IMR-90 (cell line): Measurements from ENCODE around the gene AIRE. TPM values are rescaled to one million over a fixed set of nuclear protein-coding genes. Genes with fewer than 3 reads are reported as not detected.

Experiments
- ATAC-seq: fragments of 200-7000 bp; cut with Tn5 transposase; 2 replicates; pipeline ENCODE4 v1.9.1; 2020; ENCODE audit warnings: low read depth, mild to moderate bottlenecking, moderate library complexity
- BruUV-seq: library from RNA; stranded (reverse); fragments of 400-500 nt; replicated peaks from 2 replicates; lab custom pipeline; 2021; lab: Mats Ljungman, UMichigan
- CTCF ChIA-PET: fragments of 300-600 bp; formaldehyde crosslinking; extraction: SDS; loops from one replicate; lab custom pipeline; 2021; ENCODE audit warnings: antibody characterized with exemption; lab: Yijun Ruan, JAX
- POLR2A ChIA-PET: fragments of 300-600 bp; sonication (Branson Sonifier 250); formaldehyde crosslinking; loops from one replicate; lab custom pipeline; 2022; ENCODE audit warnings: antibody characterized with exemption; ENCODE audit not compliant: unreplicated experiment; lab: Charles Lee
- DNase-seq: peaks from one replicate; pipeline ENCODE4 v3.0.0; 2013
- H2AFZ ChIP-seq: replicated peaks from 2 replicates; pipeline ENCODE3; 2013; ENCODE audit warnings: low read length, mild to moderate bottlenecking; ENCODE audit not compliant: poor library complexity
- H2AK5ac ChIP-seq: 2 replicates; pipeline ENCODE4 v1.6.1; 2013; ENCODE audit warnings: low read depth, low read length, inconsistent platforms
- H2AK9ac ChIP-seq: replicated peaks from 2 replicates; pipeline ENCODE3; 2013; ENCODE audit warnings: mild to moderate bottlenecking, low read depth, low read length, moderate library complexity; ENCODE audit not compliant: poor library complexity
- H2BK120ac ChIP-seq: 2 replicates; pipeline ENCODE4 v1.6.1; 2013; ENCODE audit warnings: low read depth, low read length, inconsistent platforms
- H2BK15ac ChIP-seq: 3 replicates; pipeline ENCODE4 v1.6.1; 2013; ENCODE audit warnings: low read depth, low read length, inconsistent platforms
- H2BK20ac ChIP-seq: 2 replicates; pipeline ENCODE4 v1.6.1; 2013; ENCODE audit warnings: low read depth, mild to moderate bottlenecking, inconsistent platforms, low read length, moderate library complexity
- H2BK5ac ChIP-seq: 2 replicates; pipeline ENCODE4 v1.6.1; 2013; ENCODE audit warnings: mild to moderate bottlenecking, low read depth, low read length, inconsistent platforms; ENCODE audit not compliant: poor library complexity, severe bottlenecking
- H3K14ac ChIP-seq: replicated peaks from 2 replicates; pipeline ENCODE4 v1.6.1; 2013; ENCODE audit warnings: low read depth, low read length, inconsistent platforms
- H3K18ac ChIP-seq: 2 replicates; pipeline ENCODE4 v1.6.1; 2013; ENCODE audit warnings: low read depth, low read length, control low read depth
- H3K23ac ChIP-seq: 2 replicates; pipeline ENCODE4 v1.6.1; 2013; ENCODE audit warnings: low read depth, low read length, inconsistent platforms
- H3K27ac ChIP-seq: 2 replicates; pipeline ENCODE4 v1.5.1; 2013; ENCODE audit warnings: mild to moderate bottlenecking, control low read depth, low read length; ENCODE audit not compliant: insufficient read depth
- H3K27me3 ChIP-seq: 2 replicates; pipeline ENCODE4 v1.6.1; 2013; ENCODE audit warnings: low read length; ENCODE audit not compliant: control insufficient read depth, insufficient read depth
- H3K36me3 ChIP-seq: 2 replicates; pipeline ENCODE4 v1.6.1; 2013; ENCODE audit warnings: low read length, mixed read lengths; ENCODE audit not compliant: control insufficient read depth, insufficient read depth
- H3K4ac ChIP-seq: 2 replicates; pipeline ENCODE4 v1.6.1; 2013; ENCODE audit warnings: low read depth, low read length, inconsistent platforms
- H3K4me1 ChIP-seq: 2 replicates; pipeline ENCODE4 v1.6.1; 2013; ENCODE audit warnings: low read length, mixed read lengths; ENCODE audit not compliant: control insufficient read depth, insufficient read depth
- H3K4me2 ChIP-seq: 2 replicates; pipeline ENCODE4 v1.6.1; 2013; ENCODE audit warnings: low read depth, mild to moderate bottlenecking, control low read depth, low read length, moderate library complexity
- H3K4me3 ChIP-seq: 2 replicates; pipeline ENCODE4 v1.5.1; 2013; ENCODE audit warnings: low read depth, mild to moderate bottlenecking, control low read depth, low read length, moderate library complexity; ENCODE audit not compliant: insufficient read depth
- H3K56ac ChIP-seq: 2 replicates; pipeline ENCODE4 v1.6.1; 2013; ENCODE audit warnings: low read length, inconsistent platforms; ENCODE audit not compliant: insufficient read depth; ENCODE audit errors: extremely low read depth
- H3K79me1 ChIP-seq, 2 experiments: 2 replicates each; pipeline ENCODE4 v1.6.1; 2013; ENCODE audit warnings: low read length in 2 of 2, inconsistent platforms in 1 of 2, low read depth in 1 of 2
- H3K9ac ChIP-seq: 2 replicates; pipeline ENCODE4 v1.6.1; 2013; ENCODE audit warnings: low read depth, low read length, control low read depth
- H3K9me1 ChIP-seq: 2 replicates; pipeline ENCODE4 v1.6.1; 2013; ENCODE audit warnings: low read length, inconsistent platforms; ENCODE audit not compliant: insufficient read depth
- H3K9me3 ChIP-seq: 2 replicates; pipeline ENCODE4 v1.6.1; 2013; ENCODE audit warnings: low read length; ENCODE audit not compliant: control insufficient read depth, insufficient read depth
- H4K20me1 ChIP-seq: 2 replicates; pipeline ENCODE4 v1.6.1; 2013; ENCODE audit warnings: low read length, inconsistent platforms; ENCODE audit not compliant: insufficient read depth
- H4K5ac ChIP-seq: 2 replicates; pipeline ENCODE4 v1.6.1; 2013; ENCODE audit warnings: mild to moderate bottlenecking, low read depth, low read length, control low read depth
- H4K8ac ChIP-seq, 2 experiments: 2 replicates each; pipeline ENCODE4 v1.6.1; 2013; ENCODE audit warnings: low read depth in 2 of 2, low read length in 2 of 2, control low read depth in 1 of 2, inconsistent platforms in 1 of 2
- H4K91ac ChIP-seq: 2 replicates; pipeline ENCODE4 v1.6.1; 2013; ENCODE audit warnings: low read depth, low read length, inconsistent platforms; ENCODE audit not compliant: insufficient read depth
- MXI1 ChIP-seq: IDR thresholded peaks from 2 replicates; pipeline ENCODE4 v1.6.1; 2012; ENCODE audit warnings: low read depth, mild to moderate bottlenecking, low read length, moderate library complexity, borderline replicate concordance
- WGBS, 2 experiments: methylation state at CpG; one replicate each; pipeline versions ENCODE4 v1.1.5 to v1.1.7; 2013; ENCODE audit warnings: missing lambda C conversion rate in 2 of 2; ENCODE audit not compliant: insufficient read length in 1 of 2; ENCODE audit errors: extremely low coverage in 2 of 2; 5-methylcytosine and 5-hydroxymethylcytosine counted together
- dilution Hi-C: fragments of 300-500 bp; cut with HindIII; formaldehyde crosslinking; loops from one replicate; pipeline ENCODE4 v1.14.3; 2018; ENCODE audit warnings: low sequenced_read_pairs; ENCODE audit not compliant: unreplicated experiment
- in situ Hi-C: fragments of 300-500 bp; cut with MboI; formaldehyde crosslinking; loops from 3 replicates; pipeline ENCODE4 v1.14.3; 2019; ENCODE audit warnings: low sequenced_read_pairs, inconsistent platforms, mixed read lengths
- intact Hi-C: fragments of 100-400 bp; cut with micrococcal nuclease; formaldehyde crosslinking; loops from 2 replicates; pipeline ENCODE4 v1.10.0; 2022
- polyA plus RNA-seq, 3 experiments: library from polyadenylated mRNA; depleted of rRNA; stranded (reverse); fragments of >200 nt; gene quantifications; 2 replicates each; pipeline ENCODE4 v1.2.3, GENCODE V29; 2012; ENCODE audit warnings: low replicate concordance in 1 of 3
- total RNA-seq: library from RNA; depleted of rRNA; stranded (reverse); fragments of >200 nt; gene quantifications from 2 replicates; pipeline ENCODE4 v1.2.3, GENCODE V29; 2012

Gene AIRE
- total and polyA plus RNA-seq, 2 of the 4 experiments (the other 2 are of a cell fraction) = 0.05 TPM; not detected in 1

DNA sequence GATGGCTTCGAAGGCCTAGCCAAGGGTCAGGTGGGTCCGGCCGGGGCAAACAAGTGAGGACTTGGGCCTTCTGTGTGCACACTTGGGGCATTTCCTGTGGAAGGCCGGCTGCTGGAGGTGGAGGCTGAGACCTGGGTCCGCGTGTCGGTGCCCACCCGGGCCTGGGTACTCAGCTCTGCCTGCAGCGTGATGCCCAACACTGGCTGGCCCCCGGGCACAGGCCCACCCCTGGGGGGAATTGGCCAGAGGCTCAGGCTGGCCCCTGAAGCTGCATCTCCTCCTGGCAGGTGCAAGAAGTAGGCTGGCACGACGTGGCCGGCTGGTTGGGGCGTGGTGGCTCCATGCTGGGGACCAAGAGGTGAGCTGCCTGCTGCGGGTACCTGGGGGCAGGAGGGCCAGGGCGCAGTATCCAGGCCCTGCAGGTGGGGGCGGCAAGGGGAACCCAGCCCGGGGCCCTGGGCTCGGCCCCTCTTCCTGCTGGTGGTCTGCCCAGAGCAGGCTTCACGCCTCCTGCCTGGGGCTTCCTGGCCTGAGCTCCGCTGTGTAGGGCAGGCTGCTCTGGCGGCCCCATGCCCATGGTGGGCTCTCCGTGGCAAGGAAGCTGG, 36.3 kb downstream of the AIRE start:
- Histone ChIP-seq H3K27me3 (no peaks in the 10 kb centered on the region), H4K8ac (no peak overlapping the region), H3K9me3 (no peaks in the 10 kb centered on the region), H3K18ac (no peak overlapping the region), H3K23ac (no peak overlapping the region), H3K79me1 (no peaks in the 10 kb centered on the region), H2BK15ac (no peak overlapping the region), H3K9me1 (no peaks in the 10 kb centered on the region), H3K27ac (no peak overlapping the region), H2AK5ac (no peak overlapping the region), H3K14ac (no peak overlapping the region), H4K20me1 (no peaks in the 10 kb centered on the region; the same call in 1 of the 2 replicates), H3K4me3 (no peak overlapping the region), H2BK120ac (no peak overlapping the region), H3K9ac (no peak overlapping the region), H2AFZ (no peak overlapping the region), H2BK20ac (no peak overlapping the region), H3K4me2 (no peak overlapping the region), H3K56ac (no peak overlapping the region), H3K36me3 (peaks cover 76% of the 10 kb centered on the region), H3K4me1 (no peaks in the 10 kb centered on the region), H2BK5ac (no peak overlapping the region), H3K4ac (no peak overlapping the region), H2AK9ac (no peak overlapping the region), H4K5ac (no peak overlapping the region), H4K91ac (no peak overlapping the region)
- DNase-seq (no peak), ATAC-seq (no peak)
- BruUV-seq = no TSS peak
- in situ Hi-C loops (no loop called here), dilution Hi-C loops (no loop called here), intact Hi-C loops (no loop called here)
- TF ChIP-seq MXI1 = no peak
- ChIA-PET CTCF (no interaction called here), POLR2A (no interaction called here)
- 94% methylated on average over 7 of the region's 23 CpGs; no CpG with 5 or more reads in 1 of the 2 experiments for WGBS, 2 experiments
